ENCODE measurements around the gene HOXA3. TPM values are rescaled to one million over a fixed set of nuclear protein-coding genes. Genes with fewer than 3 reads are reported as not detected.
A peak's percentile ranks its signal among the peaks of the same experiment; 100 is the strongest.

The HOXA3 gene
- total RNA-seq, 1 donor from 2014 or later = 26.4 TPM

- Histone ChIP-seq H3K36me3 (ENCODE audit: control insufficient read depth, insufficient read depth, low read length) (no peaks in the 10 kb centered on the region), H3K4me3 (ENCODE audit: low read depth, low read length) (peak overlapping the region; percentile 90), H3K27me3 (ENCODE audit: control insufficient read depth, insufficient read depth, low read length) (no peaks in the 10 kb centered on the region)
- no peak for DNase-seq (ENCODE audit: low read depth)
- no peak for TF ChIP-seq CTCF (IDR thresholded peaks at IDR 0.05; ENCODE audit: insufficient read depth, low read length, poor library complexity, severe bottlenecking)
Measured at GRCh38 chr7:27094304-27095049, 57.9 kb downstream of the HOXA3 start.

GRCh38 chr7:27093184-27093895 lies 59.0 kb downstream of the HOXA3 start:
- Histone ChIP-seq H3K4me3 (ENCODE audit: low read depth, low read length) (no peak overlapping the region), H3K36me3 (ENCODE audit: control insufficient read depth, insufficient read depth, low read length) (no peaks in the 10 kb centered on the region), H3K27me3 (ENCODE audit: control insufficient read depth, insufficient read depth, low read length) (peaks cover 2% of the 10 kb centered on the region)
- DNase-seq (ENCODE audit: low read depth) = no peak
- no peak for TF ChIP-seq CTCF (IDR thresholded peaks at IDR 0.05; ENCODE audit: insufficient read depth, low read length, poor library complexity, severe bottlenecking)

GRCh38 chr7:27092819-27093110 lies 59.6 kb downstream of the HOXA3 start:
- TF ChIP-seq CTCF (IDR thresholded peaks at IDR 0.05; ENCODE audit: insufficient read depth, low read length, poor library complexity, severe bottlenecking) = no peak
- no peak overlapping the region for H3K4me3 ChIP-seq (ENCODE audit: low read depth, low read length)
- H3K36me3 ChIP-seq (ENCODE audit: control insufficient read depth, insufficient read depth, low read length) = no peaks in the 10 kb centered on the region
- DNase-seq (ENCODE audit: low read depth) = no peak
- H3K27me3 ChIP-seq (ENCODE audit: control insufficient read depth, insufficient read depth, low read length) = peaks cover 8% of the 10 kb centered on the region

- Histone ChIP-seq H3K4me3 (ENCODE audit: low read depth, low read length) (no peak overlapping the region), H3K36me3 (ENCODE audit: control insufficient read depth, insufficient read depth, low read length) (no peaks in the 10 kb centered on the region), H3K27me3 (ENCODE audit: control insufficient read depth, insufficient read depth, low read length) (peaks cover 11% of the 10 kb centered on the region)
- no peak for TF ChIP-seq CTCF (IDR thresholded peaks at IDR 0.05; ENCODE audit: insufficient read depth, low read length, poor library complexity, severe bottlenecking)
- DNase-seq (ENCODE audit: low read depth) = no peak
Measured at GRCh38 chr7:27091941-27092818, 60.2 kb downstream of the HOXA3 start.

- TF ChIP-seq CTCF (IDR thresholded peaks at IDR 0.05; ENCODE audit: insufficient read depth, low read length, poor library complexity, severe bottlenecking) = no peak
- H3K4me3 ChIP-seq (ENCODE audit: low read depth, low read length) = no peak overlapping the region
- no peak for DNase-seq (ENCODE audit: low read depth)
- H3K27me3 ChIP-seq (ENCODE audit: control insufficient read depth, insufficient read depth, low read length) = peaks cover 11% of the 10 kb centered on the region
- no peaks in the 10 kb centered on the region for H3K36me3 ChIP-seq (ENCODE audit: control insufficient read depth, insufficient read depth, low read length)
Measured at GRCh38 chr7:27091105-27091504, 61.3 kb downstream of the HOXA3 start.

All from kidney epithelial cell (primary cell).